Ovary (tissue), 9 donors: Measurements from ENCODE around the gene LAMTOR4. TPM values are rescaled to one million over a fixed set of nuclear protein-coding genes. Genes with fewer than 3 reads are reported as not detected.

ENCODE experiments used
- DNase-seq, 5 donors: peaks; one replicate each; pipeline ENCODE4 v3.0.0-alpha.2; 2019 to 2020
- H3K27ac ChIP-seq, 2 donors: fragments of 200-600 bp; one replicate each; pipeline versions ENCODE4 v1.5.1 to v1.8.0; 2019 to 2022
- H3K27me3 ChIP-seq: fragments of 200-600 bp; one replicate; pipeline ENCODE4 v1.8.0; 2022
- H3K36me3 ChIP-seq: fragments of 200-600 bp; sonication (generic); one replicate; pipeline ENCODE4 v1.5.1; 2019
- H3K4me1 ChIP-seq: one replicate; pipeline ENCODE4 v1.8.1; 2013; ENCODE audit warnings: mild to moderate bottlenecking, moderate library complexity; ENCODE audit not compliant: insufficient read depth
- H3K4me3 ChIP-seq: fragments of 200-600 bp; sonication (generic); one replicate; pipeline ENCODE4 v1.5.1; 2017
- H3K9me3 ChIP-seq, 2 donors: fragments of 200-600 bp in 1 of 2; sonication (generic) in 1 of 2; one replicate each; pipeline versions ENCODE4 v1.5.1 to v1.8.1; 2013 to 2019; ENCODE audit warnings: mild to moderate bottlenecking in 1 of 2, moderate library complexity in 1 of 2
- CTCF ChIP-seq, 3 donors: fragments of 450-650 bp in 2 of 3; fragments of 200-600 bp in 1 of 3; IDR thresholded peaks; one replicate each; pipeline versions ENCODE4 v1.5.1 to v1.8.0; 2016 to 2022; ENCODE audit warnings: antibody characterized with exemption in 3 of 3, mild to moderate bottlenecking in 1 of 3
- EP300 ChIP-seq: sonication (generic); formaldehyde crosslinking; IDR thresholded peaks from one replicate; pipeline ENCODE4 v1.6.1; 2017; ENCODE audit warnings: antibody characterized with exemption
- POLR2A ChIP-seq: fragments of 450-650 bp; IDR thresholded peaks from one replicate; pipeline ENCODE4 v1.6.1; 2017; ENCODE audit warnings: antibody characterized with exemption, mild to moderate bottlenecking, moderate library complexity
- WGBS, 3 donors: extraction: QIAGEN DNeasy Blood & Tissue Kit in 1 of 3; methylation state at CpG; one replicate each; pipeline versions ENCODE4 v1.1.5 to v1.1.7; 2013 to 2017; 5-methylcytosine and 5-hydroxymethylcytosine counted together
- intact Hi-C, 4 donors: fragments of 100-400 bp; cut with DNase I; formaldehyde crosslinking; loops; one replicate each; pipeline versions ENCODE4 v1.11.0 to v1.15.1; 2022 to 2023
- polyA plus RNA-seq, 2 donors: library from polyadenylated mRNA; stranded (reverse); fragments of 200-250 nt in 1 of 2; fragments of 350-450 nt in 1 of 2; fragmentation: Illumina TruSeq in 1 of 2; extraction: RNeasy Lipid Tissue Mini Kit (QIAGEN cat#74804) in 1 of 2; gene quantifications; one replicate each; pipeline ENCODE4 v1.2.3, GENCODE V29; 2013 to 2014
- total RNA-seq, 7 donors: library from RNA; depleted of rRNA in 2 of 7; stranded (reverse); fragments of >200 nt in 2 of 7; fragmentation: NEBNext Ultra II Directional in 3 of 7; extraction: Animal tissue kit (Norgen Biotek cat#: 25700) in 3 of 7; gene quantifications; one replicate each; pipeline versions ENCODE4 v1.1.0 to v1.2.4, GENCODE V29; 2016 to 2023
- donor health status: DM: no; HTN: no; CAD: no; lungs with moderate emphysema.
- donor health status: DM: no; HTN: no; CAD: no.
- donor health status: Bipolar disorder and iron deficiency.
- donor health status: DM: yes; HTN: yes; CAD: no.
- donor health status: DM: no; HTN: no; CAD: no.
- donor health status: DM: yes; HTN: yes; CAD: no.

Gene LAMTOR4
- total and polyA plus RNA-seq, 9 donors, result 10.3 to 246 (median 108) TPM

DNA sequence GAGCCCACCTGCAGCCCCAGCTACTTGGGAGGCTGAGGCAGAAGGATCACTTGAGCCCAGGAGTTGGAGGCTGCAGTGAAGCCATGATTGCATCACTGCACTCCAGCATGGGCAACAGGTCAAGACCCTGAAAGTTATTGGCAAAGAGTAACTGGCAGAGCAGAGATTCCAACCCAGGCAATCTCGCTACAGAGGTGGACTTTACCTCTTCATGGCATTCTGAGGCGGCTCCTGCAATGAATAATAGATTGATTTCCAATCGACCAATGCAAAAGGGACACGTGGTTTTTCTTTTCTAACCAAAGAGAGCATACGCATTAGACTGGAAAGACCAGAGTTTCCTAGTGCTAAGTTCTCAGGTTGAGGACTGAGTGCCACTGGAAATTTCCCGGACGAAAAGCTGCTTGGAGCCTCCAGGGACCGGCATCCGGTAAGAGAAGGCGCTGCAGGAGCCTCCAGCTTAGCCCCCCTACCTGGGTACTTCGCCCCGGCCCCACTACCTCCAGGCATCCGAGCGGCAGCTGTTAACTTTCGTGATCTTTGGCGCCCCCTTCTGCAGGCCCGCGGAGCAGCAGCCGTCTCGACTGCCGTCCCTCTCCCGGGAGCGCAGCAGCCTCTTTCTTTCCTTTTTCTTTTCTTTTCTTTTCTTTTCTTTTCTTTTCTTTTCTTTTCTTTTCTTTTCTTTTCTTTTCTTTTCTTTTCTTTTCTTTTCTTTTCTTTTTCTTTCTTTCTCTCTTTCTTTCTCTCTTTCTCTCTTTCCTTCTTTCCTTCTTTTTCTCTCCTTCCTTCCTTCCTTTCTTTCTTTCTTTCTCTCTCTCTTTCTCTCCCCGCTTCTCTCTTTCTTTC is 17.9 kb upstream of the LAMTOR4 start:
- intact Hi-C loops, result loop anchor here in 3 of 4 donors (5.0 to 10.0 kb wide), 2 partner anchors 84 to 91 kb away; partner anchors contain the start of gene PVRIG (in 2 of the 3)
- DNase-seq, result peak; percentile 62 to 86 (median 81)
- no peaks in the 10 kb centered on the region for H3K9me3 ChIP-seq
- no peak overlapping the region for H3K27ac ChIP-seq
- no peaks in the 10 kb centered on the region for H3K36me3 ChIP-seq
- TF ChIP-seq CTCF (IDR thresholded peaks at IDR 0.05), result peak; percentile 65 to 67 (median 66)
- TF ChIP-seq POLR2A, result no peak
- peaks cover 3% of the 10 kb centered on the region for H3K4me1 ChIP-seq
- no peak overlapping the region for H3K4me3 ChIP-seq
- H3K27me3 ChIP-seq, result no peaks in the 10 kb centered on the region
- 11% methylated on average over 24 of the region's 24 CpGs for WGBS, 3 donors

- DNase-seq, result no peak
- no peaks in the 10 kb centered on the region for H3K27me3 ChIP-seq
- H3K4me1 ChIP-seq, result peaks cover 3% of the 10 kb centered on the region
- intact Hi-C loops, result loop anchor here in 3 of 4 donors (5.0 to 10.0 kb wide), 2 partner anchors 83 to 90 kb away; partner anchors contain the start of gene PVRIG (in 2 of the 3)
- no peak overlapping the region for H3K27ac ChIP-seq
- TF ChIP-seq EP300 (no peak), CTCF (IDR thresholded peaks at IDR 0.05) (no peak), POLR2A (no peak)
- no peaks in the 10 kb centered on the region for H3K36me3 ChIP-seq
- 70 to 74% (median 72%) methylated on average over 7 of the region's 7 CpGs for WGBS, 3 donors
- H3K9me3 ChIP-seq, result no peaks in the 10 kb centered on the region
- H3K4me3 ChIP-seq, result no peak overlapping the region
Measured at GRCh38 chr7:100132126-100132525, 16.6 kb upstream of the LAMTOR4 start.

DNA sequence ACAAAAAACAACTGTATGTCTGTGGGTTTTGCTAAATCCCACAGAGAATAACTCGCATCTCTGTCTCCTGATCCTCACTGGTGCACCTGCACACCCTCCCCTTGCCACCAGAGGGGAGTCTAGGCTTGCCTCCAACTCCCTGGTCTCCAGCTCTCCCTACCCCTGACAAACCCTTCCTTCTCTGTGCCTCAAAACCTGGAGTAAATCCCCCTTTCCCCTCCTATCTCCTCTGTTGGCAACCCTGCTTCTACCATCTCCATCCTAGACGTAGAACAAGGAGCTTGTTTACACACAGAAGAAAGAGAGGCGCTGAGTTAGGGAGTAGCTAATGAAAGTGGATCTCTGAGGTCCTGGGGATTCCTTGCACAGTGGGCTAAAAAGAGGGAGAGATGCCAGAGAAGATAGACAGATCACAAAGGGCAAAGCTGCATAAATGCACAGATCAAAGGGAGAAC is 16.0 kb upstream of the LAMTOR4 start:
- Histone ChIP-seq H3K27ac (no peak overlapping the region), H3K36me3 (no peaks in the 10 kb centered on the region), H3K27me3 (no peaks in the 10 kb centered on the region), H3K4me3 (no peak overlapping the region), H3K9me3 (no peaks in the 10 kb centered on the region), H3K4me1 (peaks cover 2% of the 10 kb centered on the region)
- 21 to 32% (median 24%) methylated on average over 3 of the region's 3 CpGs for WGBS, 3 donors
- intact Hi-C loops, result loop anchor here in 3 of 4 donors (5.0 to 10.0 kb wide), 2 partner anchors 82 to 90 kb away; partner anchors contain the start of gene PVRIG (in 2 of the 3)
- peak; percentile 37 to 52 (median 48) for TF ChIP-seq CTCF (IDR thresholded peaks at IDR 0.05)
- TF ChIP-seq POLR2A, result no peak
- peak in 3 of 5 donors; percentile 48 to 72 (median 53) for DNase-seq

- H3K9me3 ChIP-seq, result no peaks in the 10 kb centered on the region
- H3K27me3 ChIP-seq, result no peaks in the 10 kb centered on the region
- intact Hi-C loops, result loop anchor here in 3 of 4 donors (5.0 to 10.0 kb wide), 2 partner anchors 74 to 77 kb away; partner anchors contain the start of gene PVRIG (in 2 of the 3)
- no peak overlapping the region for H3K4me3 ChIP-seq
- TF ChIP-seq CTCF (IDR thresholded peaks at IDR 0.05) (no peak), EP300 (no peak), POLR2A (no peak)
- DNase-seq, result no peak
- no peak overlapping the region for H3K27ac ChIP-seq
- H3K36me3 ChIP-seq, result no peaks in the 10 kb centered on the region
- H3K4me1 ChIP-seq, result no peaks in the 10 kb centered on the region
- 78 to 90% (median 80%) methylated on average over 13 of the region's 13 CpGs for WGBS, 3 donors
Measured at GRCh38 chr7:100137851-100138760, 10.6 kb upstream of the LAMTOR4 start.
